ENCODE data around the gene ERBB2.

DNA sequence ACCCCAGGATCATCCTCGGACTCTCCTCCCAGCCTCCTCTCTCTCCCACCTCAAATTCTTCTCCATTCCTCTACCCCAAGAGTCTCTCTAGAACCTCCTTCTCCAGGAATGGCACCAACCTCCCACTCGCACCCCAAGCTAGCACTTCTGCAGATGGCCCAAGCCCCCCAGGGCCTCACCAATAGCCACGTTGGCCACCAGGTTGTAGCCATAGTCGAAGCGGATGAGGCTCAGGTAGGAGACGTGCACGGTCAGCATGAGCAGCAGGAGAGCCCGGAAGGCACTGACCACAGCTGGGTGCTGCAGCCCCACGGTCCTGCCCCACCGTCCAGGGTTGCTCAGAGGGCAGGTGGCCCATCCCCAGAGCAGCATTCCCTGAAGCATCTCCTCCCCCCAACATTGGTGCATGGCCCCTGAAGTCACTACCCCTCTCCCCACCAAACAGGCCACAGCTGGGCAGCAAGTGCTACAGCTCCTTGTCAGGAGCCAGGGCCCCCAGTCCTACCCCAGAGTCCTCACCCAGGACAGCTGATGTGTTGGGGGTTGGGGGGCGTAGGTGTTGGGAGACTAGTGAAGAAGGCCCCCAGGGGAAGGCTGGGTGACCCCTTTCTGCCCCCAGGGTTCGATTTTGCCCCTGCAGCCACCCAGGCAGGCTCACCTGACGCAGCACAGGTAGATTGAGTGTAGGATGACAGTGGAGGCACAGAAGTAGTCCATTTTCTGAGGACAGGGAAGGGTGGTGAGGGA, 26.4 kb upstream of the ERBB2 start:
- TF ChIP-seq CTCF (conservative IDR thresholded peaks at IDR 0.05; ENCODE audit: low read depth in 2 of 2) (no peak), EZH2phosphoT487 (IDR thresholded peaks at IDR 0.05; ENCODE audit: unreplicated experiment) (no peak), POLR2AphosphoS5 (IDR thresholded peaks at IDR 0.05; ENCODE audit: low read depth) (no peak), CREB1 (CRISPR knock-in tag; IDR thresholded peaks at IDR 0.05; ENCODE audit: low read depth) (no peak), EZH2 (IDR thresholded peaks at IDR 0.05; ENCODE audit: low read depth, unreplicated experiment) (no peak), STAT1 (IDR thresholded peaks at IDR 0.05; ENCODE audit: unreplicated experiment) (no peak)
- TF ChIP-seq, protein P1, sequence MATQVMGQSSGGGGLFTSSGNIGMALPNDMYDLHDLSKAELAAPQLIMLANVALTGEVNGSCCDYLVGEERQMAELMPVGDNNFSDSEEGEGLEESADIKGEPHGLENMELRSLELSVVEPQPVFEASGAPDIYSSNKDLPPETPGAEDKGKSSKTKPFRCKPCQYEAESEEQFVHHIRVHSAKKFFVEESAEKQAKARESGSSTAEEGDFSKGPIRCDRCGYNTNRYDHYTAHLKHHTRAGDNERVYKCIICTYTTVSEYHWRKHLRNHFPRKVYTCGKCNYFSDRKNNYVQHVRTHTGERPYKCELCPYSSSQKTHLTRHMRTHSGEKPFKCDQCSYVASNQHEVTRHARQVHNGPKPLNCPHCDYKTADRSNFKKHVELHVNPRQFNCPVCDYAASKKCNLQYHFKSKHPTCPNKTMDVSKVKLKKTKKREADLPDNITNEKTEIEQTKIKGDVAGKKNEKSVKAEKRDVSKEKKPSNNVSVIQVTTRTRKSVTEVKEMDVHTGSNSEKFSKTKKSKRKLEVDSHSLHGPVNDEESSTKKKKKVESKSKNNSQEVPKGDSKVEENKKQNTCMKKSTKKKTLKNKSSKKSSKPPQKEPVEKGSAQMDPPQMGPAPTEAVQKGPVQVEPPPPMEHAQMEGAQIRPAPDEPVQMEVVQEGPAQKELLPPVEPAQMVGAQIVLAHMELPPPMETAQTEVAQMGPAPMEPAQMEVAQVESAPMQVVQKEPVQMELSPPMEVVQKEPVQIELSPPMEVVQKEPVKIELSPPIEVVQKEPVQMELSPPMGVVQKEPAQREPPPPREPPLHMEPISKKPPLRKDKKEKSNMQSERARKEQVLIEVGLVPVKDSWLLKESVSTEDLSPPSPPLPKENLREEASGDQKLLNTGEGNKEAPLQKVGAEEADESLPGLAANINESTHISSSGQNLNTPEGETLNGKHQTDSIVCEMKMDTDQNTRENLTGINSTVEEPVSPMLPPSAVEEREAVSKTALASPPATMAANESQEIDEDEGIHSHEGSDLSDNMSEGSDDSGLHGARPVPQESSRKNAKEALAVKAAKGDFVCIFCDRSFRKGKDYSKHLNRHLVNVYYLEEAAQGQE (IDR thresholded peaks at IDR 0.05; ENCODE audit: unreplicated experiment), result no peak

Measured in GM23338 (cell line).